Measurements from ENCODE around the gene SRSF11. TPM values are rescaled to one million over a fixed set of nuclear protein-coding genes. Genes with fewer than 3 reads are reported as not detected.

The SRSF11 gene
- total and polyA plus RNA-seq, 4 donors, result 36.8 to 130 (median 96.6) TPM

- H3K27me3 ChIP-seq (ENCODE audit: control insufficient read depth in 4 of 4, insufficient read depth in 4 of 4, low read length in 3 of 4), result no peaks in the 10 kb centered on the region
- DNase-seq (ENCODE audit: low spot score), result no peak
- TF ChIP-seq MAX (IDR thresholded peaks at IDR 0.05) (no peak), REST (IDR thresholded peaks at IDR 0.05) (no peak), JUND (IDR thresholded peaks at IDR 0.05) (no peak), HNF4G (IDR thresholded peaks at IDR 0.05) (no peak), GABPA (IDR thresholded peaks at IDR 0.05 in 1 of 2, conservative IDR thresholded peaks at IDR 0.05 in 1 of 2) (no peak), FOXA2 (IDR thresholded peaks at IDR 0.05) (no peak), RXRA (IDR thresholded peaks at IDR 0.05) (no peak), EGR1 (IDR thresholded peaks at IDR 0.05; ENCODE audit: low read depth in 2 of 2) (no peak), YY1 (IDR thresholded peaks at IDR 0.05) (no peak), FOXA1 (IDR thresholded peaks at IDR 0.05) (no peak)
- TF ChIP-seq, protein P1, sequence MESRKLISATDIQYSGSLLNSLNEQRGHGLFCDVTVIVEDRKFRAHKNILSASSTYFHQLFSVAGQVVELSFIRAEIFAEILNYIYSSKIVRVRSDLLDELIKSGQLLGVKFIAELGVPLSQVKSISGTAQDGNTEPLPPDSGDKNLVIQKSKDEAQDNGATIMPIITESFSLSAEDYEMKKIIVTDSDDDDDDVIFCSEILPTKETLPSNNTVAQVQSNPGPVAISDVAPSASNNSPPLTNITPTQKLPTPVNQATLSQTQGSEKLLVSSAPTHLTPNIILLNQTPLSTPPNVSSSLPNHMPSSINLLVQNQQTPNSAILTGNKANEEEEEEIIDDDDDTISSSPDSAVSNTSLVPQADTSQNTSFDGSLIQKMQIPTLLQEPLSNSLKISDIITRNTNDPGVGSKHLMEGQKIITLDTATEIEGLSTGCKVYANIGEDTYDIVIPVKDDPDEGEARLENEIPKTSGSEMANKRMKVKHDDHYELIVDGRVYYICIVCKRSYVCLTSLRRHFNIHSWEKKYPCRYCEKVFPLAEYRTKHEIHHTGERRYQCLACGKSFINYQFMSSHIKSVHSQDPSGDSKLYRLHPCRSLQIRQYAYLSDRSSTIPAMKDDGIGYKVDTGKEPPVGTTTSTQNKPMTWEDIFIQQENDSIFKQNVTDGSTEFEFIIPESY (IDR thresholded peaks at IDR 0.05), result no peak
- TF ChIP-seq, protein P2, sequence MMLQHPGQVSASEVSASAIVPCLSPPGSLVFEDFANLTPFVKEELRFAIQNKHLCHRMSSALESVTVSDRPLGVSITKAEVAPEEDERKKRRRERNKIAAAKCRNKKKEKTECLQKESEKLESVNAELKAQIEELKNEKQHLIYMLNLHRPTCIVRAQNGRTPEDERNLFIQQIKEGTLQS (IDR thresholded peaks at IDR 0.05), result no peak
- peaks cover 4 to 12% (median 8%) of the 10 kb centered on the region in 4 donors for H3K4me1 ChIP-seq (ENCODE audit: control insufficient read depth in 4 of 4, insufficient read depth in 4 of 4, low read length in 3 of 4)
- no peak overlapping the region for H3K9ac ChIP-seq (ENCODE audit: low read depth in 1 of 2, low read length in 2 of 2)
- H3K27ac ChIP-seq (ENCODE audit: low read depth in 1 of 2, low read length in 2 of 2), result no peak overlapping the region
- no peaks in the 10 kb centered on the region for H3K9me3 ChIP-seq (ENCODE audit: control insufficient read depth in 4 of 4, low read length in 3 of 4)
- H3K4me3 ChIP-seq (ENCODE audit: low read depth in 1 of 3, low read length in 3 of 3), result no peak overlapping the region
- peaks cover 0 to 4% (median 1%) of the 10 kb centered on the region in 4 donors for H3K36me3 ChIP-seq (ENCODE audit: control insufficient read depth in 4 of 4, insufficient read depth in 3 of 4, low read depth in 1 of 4, low read length in 3 of 4)
Observed at GRCh38 chr1:70211541-70211940, 9.6 kb upstream of the SRSF11 start.

DNA sequence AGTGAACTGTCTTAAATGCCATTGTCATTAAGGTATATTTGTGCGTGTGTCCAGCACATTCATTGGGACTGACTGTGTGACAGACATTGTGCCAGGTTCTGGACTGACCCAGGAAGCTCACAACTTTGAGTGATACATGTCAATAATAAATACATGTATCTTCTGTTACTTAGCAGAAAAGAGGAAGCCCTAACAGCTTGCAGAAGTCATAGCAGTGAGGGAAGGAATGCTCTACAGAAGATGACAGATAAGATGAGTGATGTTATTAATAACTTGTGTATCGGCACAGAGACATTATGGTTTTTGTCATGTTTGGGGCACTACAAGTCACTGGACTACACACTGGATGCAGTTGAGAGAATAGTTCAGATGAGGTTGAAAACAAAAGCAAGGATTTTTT is 1.2 kb upstream of the SRSF11 start:
- no peak for DNase-seq (ENCODE audit: low spot score)
- TF ChIP-seq TAF1 (conservative IDR thresholded peaks at IDR 0.05) (no peak), HNF4A (conservative IDR thresholded peaks at IDR 0.05) (no peak)
- TF ChIP-seq, protein P1 (IDR thresholded peaks at IDR 0.05), result no peak
- no peak overlapping the region for H3K9ac ChIP-seq (ENCODE audit: low read depth in 1 of 2, low read length in 2 of 2)
- H3K36me3 ChIP-seq (ENCODE audit: control insufficient read depth in 4 of 4, insufficient read depth in 3 of 4, low read depth in 1 of 4, low read length in 3 of 4), result peaks cover 0 to 17% (median 8%) of the 10 kb centered on the region in 4 donors
- no peaks in the 10 kb centered on the region for H3K27me3 ChIP-seq (ENCODE audit: control insufficient read depth in 4 of 4, insufficient read depth in 4 of 4, low read length in 3 of 4)
- no peaks in the 10 kb centered on the region for H3K9me3 ChIP-seq (ENCODE audit: control insufficient read depth in 4 of 4, low read length in 3 of 4)
- peaks cover 2 to 24% (median 11%) of the 10 kb centered on the region in 4 donors for H3K4me1 ChIP-seq (ENCODE audit: control insufficient read depth in 4 of 4, insufficient read depth in 4 of 4, low read length in 3 of 4)
- H3K4me3 ChIP-seq (ENCODE audit: low read depth in 1 of 3, low read length in 3 of 3), result no peak overlapping the region
- H3K27ac ChIP-seq (ENCODE audit: low read depth in 1 of 2, low read length in 2 of 2), result no peak overlapping the region
- WGBS, result 90% methylated on average over 2 of the region's 2 CpGs

Data from liver (tissue), 9 donors.